Right atrium auricular region (tissue), 2 donors: ENCODE measurements around the gene CGA. TPM values are rescaled to one million over a fixed set of nuclear protein-coding genes. Genes with fewer than 3 reads are reported as not detected.
A peak's percentile ranks its signal among the peaks of the same experiment; 100 is the strongest.

Experiments used
- DNase-seq: peaks from one replicate; pipeline ENCODE4 v3.0.0-alpha.2; 2019; ENCODE audit warnings: low spot score
- H3K27ac ChIP-seq, 2 donors: fragments of 200-600 bp; sonication (generic); 1 replicate in 1 of 2; 2 replicates in 1 of 2; pipeline ENCODE4 v1.5.1; 2016 to 2019
- H3K27me3 ChIP-seq, 2 donors: fragments of 200-600 bp; sonication (generic); one replicate each; pipeline versions ENCODE4 v1.5.1 to v1.6.0; 2017 to 2019
- H3K36me3 ChIP-seq: fragments of 200-600 bp; sonication (generic); one replicate; pipeline ENCODE4 v1.5.1; 2016
- H3K4me1 ChIP-seq, 2 donors: fragments of 200-600 bp; sonication (generic); one replicate each; pipeline versions ENCODE4 v1.5.1 to v1.6.0; 2017 to 2019
- H3K4me3 ChIP-seq, 2 donors: fragments of 200-600 bp; sonication (generic); 1 replicate in 1 of 2; 2 replicates in 1 of 2; pipeline ENCODE4 v1.5.1; 2017 to 2019; ENCODE audit warnings: mild to moderate bottlenecking in 1 of 2, moderate library complexity in 1 of 2
- H3K9me3 ChIP-seq, 2 donors: fragments of 200-600 bp; sonication (generic); one replicate each; pipeline ENCODE4 v1.5.1; 2019
- total RNA-seq, 2 donors: library from RNA; depleted of rRNA; stranded (reverse); fragments of >200 nt; gene quantifications; one replicate each; pipeline ENCODE4 v1.1.0, GENCODE V29; 2016
- TF ChIP-seq, protein P1 (sequence below), 2 donors: fragments of 200-600 bp; sonication (generic); IDR thresholded peaks; one replicate each; pipeline ENCODE4 v1.5.1; 2019; ENCODE audit warnings: antibody characterized with exemption in 2 of 2

CGA gene
- total RNA-seq, 2 donors from 2014 or later = 0.52 TPM; not detected in 1

DNA sequence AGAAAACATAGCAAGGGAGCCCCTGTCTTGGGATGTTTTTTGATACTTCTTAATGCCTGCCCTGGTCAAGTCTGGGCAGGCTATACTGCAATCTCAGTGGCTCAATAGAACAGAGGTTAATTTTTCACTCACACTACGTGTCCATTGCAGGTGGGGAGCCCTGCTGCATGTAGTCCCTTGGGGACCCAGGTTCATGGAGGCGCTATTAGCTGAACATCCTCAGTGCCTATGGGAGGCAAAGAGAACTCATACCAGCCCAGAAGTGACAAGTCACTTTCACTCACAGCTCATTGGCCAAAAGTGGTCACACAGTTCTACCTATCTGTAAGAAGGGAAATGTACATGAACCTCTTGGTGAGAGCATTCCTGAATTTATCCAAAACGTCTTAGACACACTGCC is 23.2 kb downstream of the CGA start:
- TF ChIP-seq, protein P1, sequence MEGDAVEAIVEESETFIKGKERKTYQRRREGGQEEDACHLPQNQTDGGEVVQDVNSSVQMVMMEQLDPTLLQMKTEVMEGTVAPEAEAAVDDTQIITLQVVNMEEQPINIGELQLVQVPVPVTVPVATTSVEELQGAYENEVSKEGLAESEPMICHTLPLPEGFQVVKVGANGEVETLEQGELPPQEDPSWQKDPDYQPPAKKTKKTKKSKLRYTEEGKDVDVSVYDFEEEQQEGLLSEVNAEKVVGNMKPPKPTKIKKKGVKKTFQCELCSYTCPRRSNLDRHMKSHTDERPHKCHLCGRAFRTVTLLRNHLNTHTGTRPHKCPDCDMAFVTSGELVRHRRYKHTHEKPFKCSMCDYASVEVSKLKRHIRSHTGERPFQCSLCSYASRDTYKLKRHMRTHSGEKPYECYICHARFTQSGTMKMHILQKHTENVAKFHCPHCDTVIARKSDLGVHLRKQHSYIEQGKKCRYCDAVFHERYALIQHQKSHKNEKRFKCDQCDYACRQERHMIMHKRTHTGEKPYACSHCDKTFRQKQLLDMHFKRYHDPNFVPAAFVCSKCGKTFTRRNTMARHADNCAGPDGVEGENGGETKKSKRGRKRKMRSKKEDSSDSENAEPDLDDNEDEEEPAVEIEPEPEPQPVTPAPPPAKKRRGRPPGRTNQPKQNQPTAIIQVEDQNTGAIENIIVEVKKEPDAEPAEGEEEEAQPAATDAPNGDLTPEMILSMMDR (IDR thresholded peaks at IDR 0.05) = no peak
- H3K9me3 ChIP-seq = no peaks in the 10 kb centered on the region
- DNase-seq = no peak

DNA sequence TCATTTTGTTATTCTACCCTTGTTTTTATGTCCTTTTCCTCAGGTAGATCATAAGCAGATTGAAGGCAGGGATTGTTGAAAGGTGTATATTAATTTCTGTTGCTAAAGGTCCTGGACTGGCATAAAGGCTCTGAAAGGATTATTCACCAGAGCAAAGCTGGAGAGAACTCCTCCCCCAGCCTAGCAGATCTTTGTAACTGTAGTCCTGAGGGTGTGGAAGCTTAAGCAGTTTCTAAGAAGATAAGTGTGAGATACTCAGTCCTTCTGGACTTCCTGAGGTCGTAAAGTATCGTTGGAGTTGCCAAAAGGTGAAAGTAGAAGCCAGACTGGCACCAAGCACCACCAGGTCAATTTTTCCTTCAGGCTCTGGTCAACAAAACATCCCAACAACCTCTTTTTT is 24.2 kb downstream of the CGA start:
- no peak for DNase-seq
- TF ChIP-seq, protein P1 (IDR thresholded peaks at IDR 0.05) = no peak
- no peaks in the 10 kb centered on the region for H3K9me3 ChIP-seq
- H3K4me1 ChIP-seq = no peaks in the 10 kb centered on the region
- H3K27me3 ChIP-seq = no peaks in the 10 kb centered on the region
- H3K36me3 ChIP-seq = no peaks in the 10 kb centered on the region
- H3K4me3 ChIP-seq = no peak overlapping the region
- H3K27ac ChIP-seq = no peak overlapping the region

More for the DNA sequence above, 23.2 kb downstream of the CGA start:
- Histone ChIP-seq H3K4me1 (no peaks in the 10 kb centered on the region), H3K27me3 (no peaks in the 10 kb centered on the region), H3K36me3 (no peaks in the 10 kb centered on the region), H3K4me3 (no peak overlapping the region), H3K27ac (no peak overlapping the region)

- H3K4me1 ChIP-seq = no peaks in the 10 kb centered on the region
- H3K9me3 ChIP-seq = no peaks in the 10 kb centered on the region
- H3K27me3 ChIP-seq = no peaks in the 10 kb centered on the region
- H3K36me3 ChIP-seq = no peaks in the 10 kb centered on the region
- TF ChIP-seq, protein P1 (IDR thresholded peaks at IDR 0.05) = no peak
- H3K4me3 ChIP-seq = no peak overlapping the region
- H3K27ac ChIP-seq = no peak overlapping the region
- no peak for DNase-seq
Observed at GRCh38 chr6:87068795-87069194, 26.1 kb downstream of the CGA start.

DNA sequence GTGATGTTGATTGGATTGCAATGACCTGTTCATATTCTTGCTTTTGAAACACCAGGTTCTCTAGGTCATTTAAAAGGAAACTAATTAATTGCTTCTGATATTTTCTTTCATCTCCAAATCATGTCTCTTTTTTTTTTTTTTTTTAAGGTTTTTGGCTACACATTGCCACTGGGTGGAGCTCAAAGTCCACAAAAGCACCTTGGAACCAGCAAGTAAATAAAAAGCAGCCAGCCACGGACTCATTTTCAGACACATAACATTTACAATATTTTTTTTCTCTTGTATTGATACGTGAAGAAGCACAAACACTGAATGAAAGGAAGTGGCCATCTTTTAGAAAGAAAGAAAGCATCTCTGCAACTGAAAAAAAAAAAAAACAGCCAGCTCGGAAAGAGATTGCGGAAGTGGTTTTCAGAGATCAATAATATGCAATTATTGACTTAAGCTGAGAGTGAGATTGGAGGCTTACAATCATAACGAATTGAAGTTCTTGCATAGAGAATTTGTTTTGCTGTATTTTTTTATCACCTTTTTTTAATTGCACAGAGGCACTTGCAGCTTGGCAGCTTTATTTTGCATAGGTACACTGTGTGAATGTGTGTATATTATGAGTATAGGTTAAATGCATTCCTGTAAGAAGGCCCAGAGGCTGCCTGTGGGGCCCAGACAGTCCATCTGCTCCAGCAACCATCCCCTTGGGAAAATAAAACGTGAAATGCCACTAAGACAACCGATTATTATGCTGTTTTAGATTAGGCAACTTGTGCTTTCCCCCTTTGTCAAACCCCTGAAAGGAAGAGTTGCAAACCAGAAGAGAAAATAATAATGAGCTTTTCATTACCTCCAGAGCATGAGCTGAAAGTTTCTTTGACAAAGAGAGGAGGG is 28.2 kb downstream of the CGA start:
- Histone ChIP-seq H3K36me3 (no peaks in the 10 kb centered on the region), H3K4me1 (no peaks in the 10 kb centered on the region), H3K9me3 (no peaks in the 10 kb centered on the region), H3K27me3 (no peaks in the 10 kb centered on the region), H3K4me3 (no peak overlapping the region), H3K27ac (no peak overlapping the region)
- DNase-seq = no peak
- TF ChIP-seq, protein P1 (IDR thresholded peaks at IDR 0.05) = peak in 1 of 2 donors; percentile 64

DNA sequence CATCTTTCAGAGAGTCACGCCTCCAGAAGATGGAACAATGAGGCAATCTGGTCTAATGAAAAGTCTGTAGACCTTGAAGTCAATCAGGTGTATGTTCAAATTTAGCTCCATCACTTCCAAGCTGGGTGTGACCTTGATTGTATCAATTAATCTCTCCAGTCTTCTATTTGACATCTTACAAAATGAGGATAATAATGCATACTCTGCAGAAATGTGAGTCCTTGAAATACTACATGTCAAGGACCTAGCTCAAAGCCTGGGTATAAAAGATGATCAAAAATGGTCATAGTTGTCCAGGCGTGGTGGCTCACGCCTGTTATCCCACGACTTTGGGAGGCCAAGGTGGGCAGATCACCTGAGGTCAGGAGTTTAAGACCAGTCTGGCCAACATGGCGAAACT is 29.8 kb downstream of the CGA start:
- H3K4me1 ChIP-seq = no peaks in the 10 kb centered on the region
- H3K9me3 ChIP-seq = no peaks in the 10 kb centered on the region
- no peaks in the 10 kb centered on the region for H3K27me3 ChIP-seq
- no peaks in the 10 kb centered on the region for H3K36me3 ChIP-seq
- DNase-seq = no peak
- TF ChIP-seq, protein P1 (IDR thresholded peaks at IDR 0.05) = no peak
- no peak overlapping the region for H3K4me3 ChIP-seq
- H3K27ac ChIP-seq = no peak overlapping the region
